HepG2 (cell line): ENCODE measurements around the gene ZNF780B. TPM values are rescaled to one million over a fixed set of nuclear protein-coding genes. Genes with fewer than 3 reads are reported as not detected.

Experiments
- ARHGAP35 ChIP-seq: sonication (generic); formaldehyde crosslinking; IDR thresholded peaks from 2 replicates; pipeline ENCODE4 v1.9.0; 2022; ENCODE audit warnings: mild to moderate bottlenecking, inconsistent platforms, moderate library complexity, missing genetic modification reagents, borderline replicate concordance
- KDM4B ChIP-seq: sonication (generic); formaldehyde crosslinking; IDR thresholded peaks from 2 replicates; pipeline ENCODE4 v1.4.0; 2020; ENCODE audit warnings: missing genetic modification reagents
- MAZ ChIP-seq, 2 experiments: sonication (generic) in 1 of 2; formaldehyde crosslinking in 1 of 2; IDR thresholded peaks; 2 replicates each; pipeline versions ENCODE4 v1.5.0 to v1.6.1; 2012 to 2020; ENCODE audit warnings: low read depth in 2 of 2, mild to moderate bottlenecking in 2 of 2, borderline replicate concordance in 1 of 2, improper control_type of control experiment in 1 of 2, low read length in 1 of 2, missing genetic modification reagents in 1 of 2, moderate library complexity in 1 of 2
- MTA3 ChIP-seq: sonication (generic); formaldehyde crosslinking; IDR thresholded peaks from 2 replicates; pipeline ENCODE4 v1.4.0; 2020; ENCODE audit warnings: missing genetic modification reagents
- NR2F6 ChIP-seq, 2 experiments: IDR thresholded peaks; 2 replicates each; pipeline ENCODE4 v1.6.1; 2016; ENCODE audit warnings: antibody characterized with exemption in 1 of 2, mild to moderate bottlenecking in 1 of 2
- RBAK ChIP-seq: sonication (generic); formaldehyde crosslinking; IDR thresholded peaks from 2 replicates; pipeline ENCODE4 v1.5.1; 2020; ENCODE audit warnings: mild to moderate bottlenecking, missing genetic modification reagents
- REXO4 ChIP-seq: sonication (generic); formaldehyde crosslinking; IDR thresholded peaks from 2 replicates; pipeline ENCODE4 v1.8.0; 2022; ENCODE audit warnings: missing genetic modification reagents, mild to moderate bottlenecking, borderline replicate concordance
- SMAD9 ChIP-seq: sonication (generic); formaldehyde crosslinking; IDR thresholded peaks from 2 replicates; pipeline ENCODE4 v1.5.1; 2020; ENCODE audit warnings: mild to moderate bottlenecking, missing genetic modification reagents
- TEAD2 ChIP-seq: sonication (generic); formaldehyde crosslinking; IDR thresholded peaks from 2 replicates; pipeline ENCODE4 v1.9.0; 2021; ENCODE audit warnings: missing genetic modification reagents
- ZBTB7A ChIP-seq: sonication (generic); formaldehyde crosslinking; IDR thresholded peaks from 2 replicates; pipeline ENCODE4 v1.8.0; 2022; ENCODE audit warnings: mild to moderate bottlenecking, missing genetic modification reagents
- ZMYM3 ChIP-seq: sonication (generic); formaldehyde crosslinking; IDR thresholded peaks from 2 replicates; pipeline ENCODE4 v1.5.1; 2020; ENCODE audit warnings: mild to moderate bottlenecking, missing genetic modification reagents
- ZNF12 ChIP-seq: sonication (generic); formaldehyde crosslinking; IDR thresholded peaks from 2 replicates; pipeline ENCODE4 v1.5.0; 2020; ENCODE audit warnings: missing genetic modification reagents
- ZNF564 ChIP-seq: sonication (generic); formaldehyde crosslinking; IDR thresholded peaks from 2 replicates; pipeline ENCODE4 v1.8.1; 2023; ENCODE audit warnings: mild to moderate bottlenecking, missing genetic modification reagents
- polyA plus RNA-seq, 8 experiments: library from polyadenylated mRNA; depleted of rRNA in 3 of 8; stranded (reverse) in 7 of 8; unstranded in 1 of 8; fragments of >200 nt; fragmentation: Illumina TruSeq in 4 of 8; extraction: Trizol in 4 of 8; gene quantifications; 2 replicates each; pipeline versions ENCODE4 v1.2.1 to v1.2.3, GENCODE V29; 2011 to 2016; ENCODE audit warnings: low read depth in 4 of 8, missing spikeins in 1 of 8, mixed read lengths in 1 of 8; ENCODE audit not compliant: insufficient read depth in 1 of 8
- total RNA-seq, 5 experiments: library from RNA; depleted of rRNA; stranded (reverse); fragments of >200 nt; fragmentation: Illumina TruSeq; extraction: Trizol; gene quantifications; 2 replicates each; pipeline ENCODE4 v1.2.3, GENCODE V29; 2016; ENCODE audit warnings: low read depth in 1 of 5
- TF ChIP-seq, protein P1 (sequence below): sonication (generic); formaldehyde crosslinking; IDR thresholded peaks from 2 replicates; pipeline ENCODE4 v1.4.0; 2020; ENCODE audit warnings: mild to moderate bottlenecking, low read depth, missing genetic modification reagents
- TF ChIP-seq, protein P2 (sequence below): IDR thresholded peaks from 2 replicates; pipeline ENCODE4 v1.6.1; 2016; ENCODE audit warnings: missing compliant biosample characterization, missing genetic modification reagents, borderline replicate concordance
- TF ChIP-seq, protein P3 (sequence below): sonication (generic); formaldehyde crosslinking; IDR thresholded peaks from 2 replicates; pipeline ENCODE4 v1.5.0; 2020; ENCODE audit warnings: mild to moderate bottlenecking, missing genetic modification reagents
- TF ChIP-seq, protein P4 (sequence below): sonication (generic); formaldehyde crosslinking; IDR thresholded peaks from 2 replicates; pipeline ENCODE4 v1.4.0; 2020; ENCODE audit warnings: missing genetic modification reagents

Gene ZNF780B
- total and polyA plus RNA-seq, 2 of the 13 experiments (the other 11 are each of a cell fraction or from before 2014, with no cell fraction given): 6.6 to 21.9 TPM

DNA sequence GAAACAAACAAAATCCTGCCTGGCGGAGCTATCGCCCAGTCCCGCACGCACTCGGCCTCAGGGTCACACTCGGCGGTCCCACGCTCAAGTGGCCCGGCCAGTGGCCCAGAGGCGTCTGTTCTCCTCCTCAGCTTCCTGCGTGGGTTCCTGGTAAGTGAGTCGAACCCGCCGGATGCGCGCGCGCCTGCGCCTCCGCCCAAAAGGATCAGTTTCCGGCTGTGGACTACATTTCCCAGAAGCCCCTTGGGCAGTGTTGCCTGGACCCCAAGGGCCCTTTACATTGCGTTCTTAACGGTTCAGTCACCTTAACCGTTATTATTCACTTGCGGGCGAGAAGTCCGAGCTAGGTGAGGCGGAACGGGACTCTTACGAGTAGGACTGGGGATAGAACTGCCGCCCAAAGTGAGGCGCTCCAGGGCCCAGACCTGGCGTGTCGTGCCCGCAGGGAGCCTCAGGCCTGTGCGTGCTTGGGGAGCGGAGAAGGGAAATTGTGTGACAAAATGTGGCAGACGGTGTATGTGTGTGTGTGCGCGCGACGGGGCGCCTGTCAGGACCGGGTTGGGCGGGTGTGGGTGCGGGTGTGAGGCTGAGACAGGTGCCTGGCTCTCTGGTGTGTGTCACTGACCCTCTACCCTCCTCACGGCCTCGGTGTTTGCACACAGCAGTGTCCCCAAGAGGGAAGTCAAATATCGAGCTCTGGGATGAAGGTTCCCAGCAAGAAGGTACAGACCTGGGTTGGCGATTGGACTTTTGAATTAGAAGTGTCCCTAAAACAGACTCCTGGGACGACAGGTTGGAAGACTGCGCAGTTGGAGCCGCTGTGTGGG, 59.0 kb downstream of the ZNF780B start, which contains the start of gene ZNF546 (continued):
- TF ChIP-seq ZMYM3 (CRISPR knock-in tag) (0 out of 2 replicates have a peak, but pooled peaks have one; percentile 14), NR2F6 (IDR thresholded peaks at IDR 0.05) (no peak), NR2F6 (CRISPR knock-in tag; IDR thresholded peaks at IDR 0.05) (0 out of 2 replicates have a peak, but pooled peaks have one; percentile 16), RBAK (no peak), TEAD2 (CRISPR knock-in tag) (no peak), ZNF564 (peak; percentile 61; the same call in 1 of the 2 replicates), ZNF12 (CRISPR knock-in tag) (no peak), ARHGAP35 (CRISPR knock-in tag) (peak; percentile 78; the same call in 1 of the 2 replicates), MAZ (IDR thresholded peaks at IDR 0.05; ENCODE audit: borderline replicate concordance, low read depth, low read length) (no peak), MAZ (CRISPR knock-in tag; IDR thresholded peaks at IDR 0.05; ENCODE audit: low read depth) (peak; percentile 65; the same call in 1 of the 2 replicates), MTA3 (no peak), KDM4B (CRISPR knock-in tag) (no peak), REXO4 (CRISPR knock-in tag) (no peak), SMAD9 (CRISPR knock-in tag) (no peak), ZBTB7A (CRISPR knock-in tag) (no peak)
- TF ChIP-seq, protein P1, sequence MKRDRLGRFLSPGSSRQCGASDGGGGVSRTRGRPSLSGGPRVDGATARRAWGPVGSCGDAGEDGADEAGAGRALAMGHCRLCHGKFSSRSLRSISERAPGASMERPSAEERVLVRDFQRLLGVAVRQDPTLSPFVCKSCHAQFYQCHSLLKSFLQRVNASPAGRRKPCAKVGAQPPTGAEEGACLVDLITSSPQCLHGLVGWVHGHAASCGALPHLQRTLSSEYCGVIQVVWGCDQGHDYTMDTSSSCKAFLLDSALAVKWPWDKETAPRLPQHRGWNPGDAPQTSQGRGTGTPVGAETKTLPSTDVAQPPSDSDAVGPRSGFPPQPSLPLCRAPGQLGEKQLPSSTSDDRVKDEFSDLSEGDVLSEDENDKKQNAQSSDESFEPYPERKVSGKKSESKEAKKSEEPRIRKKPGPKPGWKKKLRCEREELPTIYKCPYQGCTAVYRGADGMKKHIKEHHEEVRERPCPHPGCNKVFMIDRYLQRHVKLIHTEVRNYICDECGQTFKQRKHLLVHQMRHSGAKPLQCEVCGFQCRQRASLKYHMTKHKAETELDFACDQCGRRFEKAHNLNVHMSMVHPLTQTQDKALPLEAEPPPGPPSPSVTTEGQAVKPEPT: peak; percentile 75; the same call in 1 of the 2 replicates
- TF ChIP-seq, protein P2, sequence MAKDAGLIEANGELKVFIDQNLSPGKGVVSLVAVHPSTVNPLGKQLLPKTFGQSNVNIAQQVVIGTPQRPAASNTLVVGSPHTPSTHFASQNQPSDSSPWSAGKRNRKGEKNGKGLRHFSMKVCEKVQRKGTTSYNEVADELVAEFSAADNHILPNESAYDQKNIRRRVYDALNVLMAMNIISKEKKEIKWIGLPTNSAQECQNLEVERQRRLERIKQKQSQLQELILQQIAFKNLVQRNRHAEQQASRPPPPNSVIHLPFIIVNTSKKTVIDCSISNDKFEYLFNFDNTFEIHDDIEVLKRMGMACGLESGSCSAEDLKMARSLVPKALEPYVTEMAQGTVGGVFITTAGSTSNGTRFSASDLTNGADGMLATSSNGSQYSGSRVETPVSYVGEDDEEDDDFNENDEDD (CRISPR knock-in tag): peak; percentile 44; the same call in 1 of the 2 replicates
- TF ChIP-seq, protein P3, sequence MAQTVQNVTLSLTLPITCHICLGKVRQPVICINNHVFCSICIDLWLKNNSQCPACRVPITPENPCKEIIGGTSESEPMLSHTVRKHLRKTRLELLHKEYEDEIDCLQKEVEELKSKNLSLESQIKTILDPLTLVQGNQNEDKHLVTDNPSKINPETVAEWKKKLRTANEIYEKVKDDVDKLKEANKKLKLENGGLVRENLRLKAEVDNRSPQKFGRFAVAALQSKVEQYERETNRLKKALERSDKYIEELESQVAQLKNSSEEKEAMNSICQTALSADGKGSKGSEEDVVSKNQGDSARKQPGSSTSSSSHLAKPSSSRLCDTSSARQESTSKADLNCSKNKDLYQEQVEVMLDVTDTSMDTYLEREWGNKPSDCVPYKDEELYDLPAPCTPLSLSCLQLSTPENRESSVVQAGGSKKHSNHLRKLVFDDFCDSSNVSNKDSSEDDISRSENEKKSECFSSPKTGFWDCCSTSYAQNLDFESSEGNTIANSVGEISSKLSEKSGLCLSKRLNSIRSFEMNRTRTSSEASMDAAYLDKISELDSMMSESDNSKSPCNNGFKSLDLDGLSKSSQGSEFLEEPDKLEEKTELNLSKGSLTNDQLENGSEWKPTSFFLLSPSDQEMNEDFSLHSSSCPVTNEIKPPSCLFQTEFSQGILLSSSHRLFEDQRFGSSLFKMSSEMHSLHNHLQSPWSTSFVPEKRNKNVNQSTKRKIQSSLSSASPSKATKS: no peak
- TF ChIP-seq, protein P4, sequence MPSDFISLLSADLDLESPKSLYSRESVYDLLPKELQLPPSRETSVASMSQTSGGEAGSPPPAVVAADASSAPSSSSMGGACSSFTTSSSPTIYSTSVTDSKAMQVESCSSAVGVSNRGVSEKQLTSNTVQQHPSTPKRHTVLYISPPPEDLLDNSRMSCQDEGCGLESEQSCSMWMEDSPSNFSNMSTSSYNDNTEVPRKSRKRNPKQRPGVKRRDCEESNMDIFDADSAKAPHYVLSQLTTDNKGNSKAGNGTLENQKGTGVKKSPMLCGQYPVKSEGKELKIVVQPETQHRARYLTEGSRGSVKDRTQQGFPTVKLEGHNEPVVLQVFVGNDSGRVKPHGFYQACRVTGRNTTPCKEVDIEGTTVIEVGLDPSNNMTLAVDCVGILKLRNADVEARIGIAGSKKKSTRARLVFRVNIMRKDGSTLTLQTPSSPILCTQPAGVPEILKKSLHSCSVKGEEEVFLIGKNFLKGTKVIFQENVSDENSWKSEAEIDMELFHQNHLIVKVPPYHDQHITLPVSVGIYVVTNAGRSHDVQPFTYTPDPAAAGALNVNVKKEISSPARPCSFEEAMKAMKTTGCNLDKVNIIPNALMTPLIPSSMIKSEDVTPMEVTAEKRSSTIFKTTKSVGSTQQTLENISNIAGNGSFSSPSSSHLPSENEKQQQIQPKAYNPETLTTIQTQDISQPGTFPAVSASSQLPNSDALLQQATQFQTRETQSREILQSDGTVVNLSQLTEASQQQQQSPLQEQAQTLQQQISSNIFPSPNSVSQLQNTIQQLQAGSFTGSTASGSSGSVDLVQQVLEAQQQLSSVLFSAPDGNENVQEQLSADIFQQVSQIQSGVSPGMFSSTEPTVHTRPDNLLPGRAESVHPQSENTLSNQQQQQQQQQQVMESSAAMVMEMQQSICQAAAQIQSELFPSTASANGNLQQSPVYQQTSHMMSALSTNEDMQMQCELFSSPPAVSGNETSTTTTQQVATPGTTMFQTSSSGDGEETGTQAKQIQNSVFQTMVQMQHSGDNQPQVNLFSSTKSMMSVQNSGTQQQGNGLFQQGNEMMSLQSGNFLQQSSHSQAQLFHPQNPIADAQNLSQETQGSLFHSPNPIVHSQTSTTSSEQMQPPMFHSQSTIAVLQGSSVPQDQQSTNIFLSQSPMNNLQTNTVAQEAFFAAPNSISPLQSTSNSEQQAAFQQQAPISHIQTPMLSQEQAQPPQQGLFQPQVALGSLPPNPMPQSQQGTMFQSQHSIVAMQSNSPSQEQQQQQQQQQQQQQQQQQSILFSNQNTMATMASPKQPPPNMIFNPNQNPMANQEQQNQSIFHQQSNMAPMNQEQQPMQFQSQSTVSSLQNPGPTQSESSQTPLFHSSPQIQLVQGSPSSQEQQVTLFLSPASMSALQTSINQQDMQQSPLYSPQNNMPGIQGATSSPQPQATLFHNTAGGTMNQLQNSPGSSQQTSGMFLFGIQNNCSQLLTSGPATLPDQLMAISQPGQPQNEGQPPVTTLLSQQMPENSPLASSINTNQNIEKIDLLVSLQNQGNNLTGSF (CRISPR knock-in tag): no peak; the same call in 1 of the 2 replicates
